Measurements from ENCODE around the gene PLA2G5. TPM values are rescaled to one million over a fixed set of nuclear protein-coding genes. Genes with fewer than 3 reads are reported as not detected.
A peak's percentile ranks its signal among the peaks of the same experiment; 100 is the strongest.

The PLA2G5 gene
- total and polyA plus RNA-seq, 2 of the 8 experiments (the other 6 are each of a cell fraction or from before 2014, with no cell fraction given) = 0.05 TPM; not detected in 1

DNA sequence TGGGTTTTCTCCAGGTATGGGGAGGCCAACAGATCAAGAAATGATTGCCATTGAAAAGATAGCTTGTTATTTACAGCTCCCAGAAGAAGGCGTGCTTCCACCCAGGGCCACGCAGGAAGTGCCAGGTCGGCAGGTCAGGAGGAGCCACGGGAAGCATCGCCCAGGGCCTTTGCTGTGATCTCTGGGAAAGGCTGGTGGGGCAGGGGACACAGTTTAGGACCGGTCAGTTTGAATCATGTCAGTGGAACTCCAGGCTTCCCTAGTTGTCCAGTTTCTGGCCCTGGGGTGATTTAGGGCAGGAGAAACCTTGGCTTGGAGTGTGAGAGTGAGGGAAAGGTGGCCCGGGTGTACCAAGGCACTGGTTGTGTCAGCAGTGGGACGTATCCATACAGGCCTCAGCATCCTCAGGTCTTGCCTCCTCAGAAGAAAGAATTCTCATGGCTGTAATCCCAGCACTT, 11.4 kb downstream of the PLA2G5 start:
- Histone ChIP-seq H3K36me3 (ENCODE audit: control insufficient read depth in 2 of 4, insufficient read depth in 4 of 4, low read length in 3 of 4) (no peaks in the 10 kb centered on the region), H3K4me1 (replicated peaks in 1 of 4; ENCODE audit: control insufficient read depth in 3 of 4, insufficient read depth in 4 of 4, low read length in 3 of 4) (no peaks in the 10 kb centered on the region; a peak in 1 of 7 replicates), H3K27ac (ENCODE audit: low read depth, low read length) (no peak overlapping the region), H3K14ac (ENCODE audit: insufficient read length) (no peak overlapping the region), H3K4ac (replicated peaks; ENCODE audit: insufficient read length, low read depth, low read length) (no peak overlapping the region), H4K5ac (ENCODE audit: insufficient read length, low read depth, low read length) (no peak overlapping the region), H4K8ac (ENCODE audit: extremely low read depth, insufficient read depth, low read length) (no peak overlapping the region; the same call in 1 of the 2 replicates), H3K4me2 (ENCODE audit: insufficient read depth in 1 of 2, low read depth in 2 of 2, low read length in 2 of 2) (no peak overlapping the region), H3K27me3 (replicated peaks in 1 of 4; ENCODE audit: control insufficient read depth in 3 of 4, extremely low read depth in 1 of 4, insufficient read depth in 3 of 4, low read length in 3 of 4) (no peaks in the 10 kb centered on the region), H3K23ac (ENCODE audit: insufficient read length) (no peak overlapping the region), H4K91ac (replicated peaks; ENCODE audit: insufficient read length, low read length) (peak overlapping the region; percentile 22), H2BK12ac (ENCODE audit: low read depth, low read length) (no peak overlapping the region), H3K79me1 (ENCODE audit: low read depth, low read length) (no peaks in the 10 kb centered on the region), H3K79me2 (ENCODE audit: control insufficient read depth in 1 of 2, insufficient read depth in 2 of 2, low read length in 2 of 2) (no peaks in the 10 kb centered on the region), H2AK5ac (ENCODE audit: low read depth, low read length) (no peak overlapping the region), H4K20me1 (replicated peaks in 1 of 2; ENCODE audit: control insufficient read depth in 1 of 2, insufficient read depth in 2 of 2, low read length in 2 of 2) (no peaks in the 10 kb centered on the region), H3K56ac (replicated peaks; ENCODE audit: insufficient read length, low read depth, low read length) (no peak overlapping the region), H2BK120ac (replicated peaks; ENCODE audit: low read depth, low read length) (no peak overlapping the region), H2AFZ (ENCODE audit: low read length) (no peak overlapping the region; the same call in 1 of the 2 replicates), H2BK15ac (ENCODE audit: low read length) (no peak overlapping the region), H3K9me3 (ENCODE audit: insufficient read depth in 2 of 2, low read depth in 1 of 2, low read length in 1 of 2) (no peaks in the 10 kb centered on the region), H3K4me3 (ENCODE audit: extremely low read depth in 1 of 4, insufficient read depth in 2 of 4, low read depth in 3 of 4, low read length in 4 of 4) (no peak overlapping the region), H3K9ac (replicated peaks in 1 of 4; ENCODE audit: extremely low read depth in 1 of 4, low read depth in 3 of 4, low read length in 3 of 4) (no peak overlapping the region), H2BK20ac (ENCODE audit: low read length) (no peak overlapping the region), H3K23me2 (ENCODE audit: low read depth, low read length) (no peaks in the 10 kb centered on the region), H2BK5ac (ENCODE audit: low read depth, low read length) (no peak overlapping the region), H3K18ac (ENCODE audit: extremely low read depth, low read length) (no peak overlapping the region)
- ChIA-PET CTCF (ENCODE audit: partially characterized antibody) (interaction anchor here (1.0 to 1.6 kb wide), 2 partner anchors 15 to 84 kb away, joined by 3 read pairs; no protein-coding TSS in a partner anchor), POLR2A (ENCODE audit: partially characterized antibody) (no interaction called here)
- 88% methylated on average over 8 of the region's 8 CpGs; no CpG with 5 or more reads in 1 of the 2 experiments for whole genome bisulfite sequencing, 2 experiments (ENCODE audit: extremely low coverage in 1 of 2, insufficient coverage in 1 of 2, insufficient read length in 1 of 2, insufficient replicate concordance in 2 of 2, low coverage in 1 of 2, low lambda C conversion rate in 2 of 2, missing lambda C conversion rate in 1 of 2)
- DNase-seq (ENCODE audit: low read depth in 1 of 2, low spot score in 2 of 2) (no peak), FAIRE-seq (no peak)
- TF ChIP-seq SP2 (IDR thresholded peaks at IDR 0.05; ENCODE audit: low read length) (no peak), RFX5 (IDR thresholded peaks at IDR 0.05; ENCODE audit: borderline replicate concordance, low read depth, low read length) (no peak), CBX5 (IDR thresholded peaks at IDR 0.05; ENCODE audit: low read depth, low read length) (no peak), BACH1 (IDR thresholded peaks at IDR 0.05; ENCODE audit: low read length) (no peak), EZH2 (IDR thresholded peaks at IDR 0.05; ENCODE audit: low read depth, low read length, severe bottlenecking) (no peak), RBBP5 (IDR thresholded peaks at IDR 0.05; ENCODE audit: borderline replicate concordance, low read depth, low read length) (no peak), KDM1A (IDR thresholded peaks at IDR 0.05; ENCODE audit: borderline replicate concordance, low read length) (no peak), FOSL1 (IDR thresholded peaks at IDR 0.05; ENCODE audit: insufficient read depth, low read depth, low read length) (no peak), TAF1 (IDR thresholded peaks at IDR 0.05; ENCODE audit: low read depth, low read length) (no peak), POLR2A (IDR thresholded peaks at IDR 0.05; ENCODE audit: control extremely low read depth in 1 of 2, low read depth in 2 of 2, low read length in 2 of 2) (no peak), SIN3A (conservative IDR thresholded peaks at IDR 0.05 in 1 of 2, IDR thresholded peaks at IDR 0.05 in 1 of 2; ENCODE audit: low read depth in 1 of 2, low read length in 2 of 2) (no peak), YY1 (IDR thresholded peaks at IDR 0.05; ENCODE audit: low read depth, low read length) (no peak), POU5F1 (IDR thresholded peaks at IDR 0.05; ENCODE audit: low read depth, low read length) (no peak)
- TF ChIP-seq, protein P1, sequence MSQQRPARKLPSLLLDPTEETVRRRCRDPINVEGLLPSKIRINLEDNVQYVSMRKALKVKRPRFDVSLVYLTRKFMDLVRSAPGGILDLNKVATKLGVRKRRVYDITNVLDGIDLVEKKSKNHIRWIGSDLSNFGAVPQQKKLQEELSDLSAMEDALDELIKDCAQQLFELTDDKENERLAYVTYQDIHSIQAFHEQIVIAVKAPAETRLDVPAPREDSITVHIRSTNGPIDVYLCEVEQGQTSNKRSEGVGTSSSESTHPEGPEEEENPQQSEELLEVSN (IDR thresholded peaks at IDR 0.05) = no peak
